ENCODE measurements around the gene FAS. TPM values are rescaled to one million over a fixed set of nuclear protein-coding genes. Genes with fewer than 3 reads are reported as not detected.

The FAS gene
- polyA plus RNA-seq, 1 donor (not counting 4 experiments of a cell fraction or from before 2014, with no cell fraction given) = 44.8 TPM

- no peaks in the 10 kb centered on the region for H3K36me3 ChIP-seq (ENCODE audit: control insufficient read depth in 2 of 2, extremely low read depth in 1 of 2, insufficient read depth in 2 of 2, low read length in 2 of 2)
- dilution Hi-C loops (cut with MboI; ENCODE audit: extremely low pct_ligation_motif_present, low sequenced_read_pairs) = no loop called here
- H3K9me3 ChIP-seq (ENCODE audit: control insufficient read depth, low read depth, low read length) = no peaks in the 10 kb centered on the region
- TF ChIP-seq CTCF (optimal IDR thresholded peaks at IDR 0.05 in 1 of 3, IDR thresholded peaks at IDR 0.05 in 1 of 3, conservative IDR thresholded peaks at IDR 0.05 in 1 of 3; ENCODE audit: extremely low read depth in 1 of 3, insufficient read depth in 2 of 3, low read length in 3 of 3) = no peak
- no peak for TF ChIP-seq EZH2 (IDR thresholded peaks at IDR 0.05; ENCODE audit: low read length)
- no peaks in the 10 kb centered on the region for H4K20me1 ChIP-seq (ENCODE audit: control insufficient read depth, extremely low read depth, insufficient read depth, low read length)
- no peak overlapping the region for H3K4me3 ChIP-seq (ENCODE audit: control insufficient read depth in 2 of 3, extremely low read depth in 1 of 3, insufficient read depth in 2 of 3, low read depth in 1 of 3, low read length in 3 of 3)
- H3K9me1 ChIP-seq (ENCODE audit: control insufficient read depth, extremely low read depth, insufficient read depth, low read length) = no peaks in the 10 kb centered on the region
- DNase-seq (ENCODE audit: low read depth, low spot score) (no peak), FAIRE-seq (no peak)
- H3K79me2 ChIP-seq (ENCODE audit: control insufficient read depth, insufficient read depth, low read length) = no peaks in the 10 kb centered on the region
- no peak overlapping the region for H3K27ac ChIP-seq (ENCODE audit: control insufficient read depth, insufficient read depth, low read length)
- no peaks in the 10 kb centered on the region for H3K27me3 ChIP-seq (ENCODE audit: control insufficient read depth, extremely low read depth, insufficient read depth, low read length)
- H3K9ac ChIP-seq (ENCODE audit: control insufficient read depth, extremely low read depth, insufficient read depth, low read length) = no peak overlapping the region
- H2AFZ ChIP-seq (ENCODE audit: control insufficient read depth, low read length) = no peak overlapping the region
- H3K4me2 ChIP-seq (ENCODE audit: control insufficient read depth, extremely low read depth, insufficient read depth, low read depth, low read length) = no peak overlapping the region
- H3K4me1 ChIP-seq (ENCODE audit: control insufficient read depth, extremely low read depth, insufficient read depth, low read length) = no peaks in the 10 kb centered on the region
These were observed 46.8 kb upstream of the FAS start for GRCh38 chr10:88943778-88944177.

GRCh38 chr10:88944813-88945212 lies 45.8 kb upstream of the FAS start:
- FAIRE-seq = no peak

More at GRCh38 chr10:88944813-88945212, 45.8 kb upstream of the FAS start:
- no peaks in the 10 kb centered on the region for H3K9me1 ChIP-seq (ENCODE audit: control insufficient read depth, extremely low read depth, insufficient read depth, low read length)
- dilution Hi-C loops (cut with MboI; ENCODE audit: extremely low pct_ligation_motif_present, low sequenced_read_pairs) = no loop called here
- no peaks in the 10 kb centered on the region for H3K36me3 ChIP-seq (ENCODE audit: control insufficient read depth in 2 of 2, extremely low read depth in 1 of 2, insufficient read depth in 2 of 2, low read length in 2 of 2)
- no peak overlapping the region for H3K27ac ChIP-seq (ENCODE audit: control insufficient read depth, insufficient read depth, low read length)
- H3K4me3 ChIP-seq (ENCODE audit: control insufficient read depth in 2 of 3, extremely low read depth in 1 of 3, insufficient read depth in 2 of 3, low read depth in 1 of 3, low read length in 3 of 3) = no peak overlapping the region
- no peaks in the 10 kb centered on the region for H3K27me3 ChIP-seq (ENCODE audit: control insufficient read depth, extremely low read depth, insufficient read depth, low read length)
- no peaks in the 10 kb centered on the region for H3K4me1 ChIP-seq (ENCODE audit: control insufficient read depth, extremely low read depth, insufficient read depth, low read length)
- no peak for TF ChIP-seq CTCF (optimal IDR thresholded peaks at IDR 0.05 in 1 of 3, IDR thresholded peaks at IDR 0.05 in 1 of 3, conservative IDR thresholded peaks at IDR 0.05 in 1 of 3; ENCODE audit: extremely low read depth in 1 of 3, insufficient read depth in 2 of 3, low read length in 3 of 3)
- no peak for TF ChIP-seq EZH2 (IDR thresholded peaks at IDR 0.05; ENCODE audit: low read length)
- H3K9ac ChIP-seq (ENCODE audit: control insufficient read depth, extremely low read depth, insufficient read depth, low read length) = no peak overlapping the region
- DNase-seq (ENCODE audit: low read depth, low spot score) = no peak
- H4K20me1 ChIP-seq (ENCODE audit: control insufficient read depth, extremely low read depth, insufficient read depth, low read length) = no peaks in the 10 kb centered on the region
- H3K9me3 ChIP-seq (ENCODE audit: control insufficient read depth, low read depth, low read length) = no peaks in the 10 kb centered on the region
- H3K79me2 ChIP-seq (ENCODE audit: control insufficient read depth, insufficient read depth, low read length) = no peaks in the 10 kb centered on the region
- no peak overlapping the region for H3K4me2 ChIP-seq (ENCODE audit: control insufficient read depth, extremely low read depth, insufficient read depth, low read depth, low read length)
- no peak overlapping the region for H2AFZ ChIP-seq (ENCODE audit: control insufficient read depth, low read length)
